GM21576 (cell line): Measurements from ENCODE around the gene PRR22.
"Not testable (repeated sequence)": the region's sequence is repeated elsewhere in the genome, so short reads cannot be mapped to it uniquely, and the experiment has no call there.

ENCODE experiments used
- ATAC-seq: cut with Tn5 transposase; IDR thresholded peaks from one replicate; pipeline ENCODE4 v1.9.1; 2021; ENCODE audit warnings: mild to moderate bottlenecking, moderate library complexity; ENCODE audit not compliant: unreplicated experiment

PRR22 gene

DNA sequence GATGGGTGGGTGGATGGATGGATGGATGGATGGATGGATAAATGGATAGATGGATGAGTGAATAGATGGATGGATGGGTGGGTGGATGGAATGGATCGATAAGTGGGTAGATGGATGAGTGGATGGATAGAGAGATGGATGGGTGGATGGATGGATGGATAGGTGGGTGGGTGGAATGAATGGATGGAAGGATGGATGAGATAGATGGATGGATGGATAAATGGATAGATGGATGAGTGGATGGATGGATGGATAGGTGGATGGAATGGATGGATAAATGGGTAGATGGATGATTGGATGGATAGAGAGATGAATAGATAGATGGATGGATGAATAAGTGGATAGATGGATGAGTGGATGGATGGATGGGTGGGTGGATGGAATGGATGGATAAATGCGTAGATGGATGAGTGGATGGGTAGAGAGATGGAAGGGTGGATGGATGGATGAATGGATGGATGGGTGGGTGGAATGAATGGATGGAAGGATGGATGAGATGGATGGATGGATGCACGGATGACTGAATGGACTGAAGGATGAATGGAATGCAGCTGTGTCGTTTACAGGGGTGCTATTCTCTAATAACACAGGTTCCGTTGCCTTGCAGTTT lies 21.8 kb downstream of the PRR22 start:
- no peak for ATAC-seq

DNA sequence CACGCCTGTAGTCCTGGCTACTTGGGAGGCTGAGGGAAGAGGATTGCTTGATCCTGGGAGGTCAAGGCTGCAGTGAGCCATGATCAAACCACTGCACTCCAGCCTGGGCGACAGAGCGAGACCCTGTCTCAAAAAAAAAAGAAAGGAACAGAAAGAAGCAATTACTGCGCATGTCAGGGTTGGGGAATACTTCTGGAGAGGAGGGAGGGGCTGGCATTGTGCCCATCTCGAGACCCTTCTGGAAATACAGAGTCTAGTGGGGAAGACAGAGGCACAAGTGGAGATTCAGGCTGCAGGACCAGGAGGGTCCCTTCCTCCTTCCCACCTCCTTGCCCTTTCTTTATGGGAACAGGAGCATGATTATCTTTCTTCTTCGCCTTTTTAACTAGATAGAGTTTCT lies 30.8 kb downstream of the PRR22 start:
- ATAC-seq = no peak

DNA sequence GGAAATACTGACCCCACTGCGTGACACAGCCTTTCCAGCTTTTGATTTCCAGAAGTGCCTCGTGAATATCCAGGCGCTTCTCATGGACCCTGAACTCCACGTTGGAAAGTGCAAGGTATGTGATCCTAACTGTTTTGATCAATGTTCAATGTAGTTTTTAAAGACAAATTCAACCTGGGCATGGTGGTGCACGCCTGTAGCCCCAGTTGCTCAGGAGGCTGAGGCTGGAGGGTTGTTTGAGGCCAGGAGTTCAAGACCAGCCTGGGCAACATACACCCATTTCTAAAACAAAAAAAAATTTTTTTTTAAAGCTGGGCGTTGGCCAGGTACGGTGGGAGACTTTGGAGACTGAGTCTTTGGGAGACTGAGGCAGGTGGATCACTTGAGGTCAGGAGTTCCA lies 32.8 kb downstream of the PRR22 start:
- ATAC-seq = no peak

DNA sequence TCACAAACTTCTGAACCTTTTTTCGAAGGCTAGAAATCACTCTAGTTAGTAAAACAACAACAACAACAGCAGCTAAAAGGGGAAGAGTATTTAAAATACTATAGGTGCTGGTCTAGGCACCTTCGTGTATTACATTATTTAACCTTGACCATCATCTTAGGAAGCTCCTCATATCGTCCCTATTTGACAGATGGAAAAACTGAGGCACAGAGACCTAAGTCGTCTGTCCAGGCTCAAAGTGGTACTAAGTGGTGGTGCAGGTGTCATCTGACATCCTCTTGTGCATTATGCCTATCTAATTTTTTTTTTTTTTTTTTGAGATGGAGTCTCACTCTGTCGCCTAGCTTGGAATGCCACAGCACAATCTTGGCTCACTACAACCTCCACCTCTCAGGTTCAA lies 35.0 kb downstream of the PRR22 start:
- no peak for ATAC-seq

DNA sequence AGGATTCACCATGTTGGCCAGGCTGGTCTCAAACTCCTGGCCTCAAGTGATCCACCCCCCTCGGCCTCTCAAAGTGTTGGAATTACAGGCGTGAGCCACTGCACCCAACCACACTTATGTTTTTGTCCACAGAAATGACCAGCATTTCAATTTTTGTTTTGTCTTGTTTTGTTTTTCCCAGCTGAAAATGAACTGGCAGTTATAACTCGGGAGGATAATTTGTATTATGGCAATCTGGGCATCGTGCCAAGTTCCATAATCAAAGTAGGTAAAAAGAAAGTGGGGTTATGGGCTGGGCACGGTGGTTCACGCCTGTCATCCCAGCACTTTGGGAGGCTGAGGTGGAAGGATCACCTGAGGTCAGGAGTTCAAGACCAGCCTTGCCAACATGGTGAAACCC lies 35.6 kb downstream of the PRR22 start:
- not testable (repeated sequence) for ATAC-seq

DNA sequence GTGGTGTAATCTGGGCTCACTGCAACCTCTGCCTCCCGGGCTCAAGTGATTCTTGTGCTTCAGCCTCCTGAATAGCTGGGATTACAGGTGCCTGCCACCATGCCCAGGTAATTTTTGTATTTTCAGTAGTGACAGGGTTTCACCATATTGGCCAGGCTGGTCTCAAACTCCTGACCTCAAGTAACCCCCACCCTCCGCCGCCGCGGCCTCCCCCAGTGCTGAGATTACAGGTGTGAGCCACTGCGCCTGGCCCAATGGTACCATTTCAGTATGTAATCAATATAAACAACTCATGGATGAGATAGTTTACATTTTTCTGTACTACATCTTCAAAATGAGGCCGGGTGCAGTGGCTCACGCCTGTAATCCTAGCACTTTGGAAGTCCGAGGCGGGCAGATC lies 39.5 kb downstream of the PRR22 start:
- not testable (repeated sequence) for ATAC-seq

DNA sequence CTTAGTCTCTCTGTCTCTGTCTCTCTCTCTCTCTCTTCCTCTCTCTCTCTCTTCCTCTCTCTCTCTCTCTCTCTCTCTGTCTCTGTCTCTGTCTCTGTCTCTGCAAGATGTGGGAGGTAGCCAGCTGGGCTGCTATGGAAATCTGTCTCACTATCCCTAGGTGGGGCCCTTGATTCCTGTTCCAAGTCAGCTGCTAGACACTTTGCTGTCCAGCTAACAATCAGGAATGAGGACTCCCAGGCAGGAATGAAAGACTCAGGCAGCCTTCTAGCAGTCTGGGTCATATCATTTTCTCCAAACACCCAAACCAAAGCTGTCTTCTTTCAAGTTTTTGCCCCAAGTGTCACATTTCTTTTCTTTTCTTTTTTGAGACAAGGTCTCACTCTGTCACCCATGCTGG lies 40.9 kb downstream of the PRR22 start:
- no peak for ATAC-seq

DNA sequence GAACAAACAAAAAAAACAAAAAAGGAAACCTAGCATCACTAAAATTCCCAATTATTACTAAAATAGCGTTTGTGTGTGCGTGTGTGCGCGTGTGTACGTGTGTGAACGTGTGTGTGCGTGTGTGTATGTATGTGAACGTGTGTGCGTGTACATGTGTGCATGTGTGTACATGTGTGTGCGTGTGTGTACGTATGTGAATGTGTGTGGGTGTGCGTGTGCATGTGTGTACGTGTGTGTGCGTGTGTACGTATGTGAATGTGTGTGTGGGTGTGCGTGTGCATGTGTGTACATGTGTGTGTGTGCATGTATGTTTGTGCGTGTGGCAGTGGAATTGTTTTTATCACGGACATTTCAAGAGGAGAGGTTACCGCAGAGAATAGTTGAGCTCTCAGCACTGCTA lies 42.5 kb downstream of the PRR22 start:
- no peak for ATAC-seq

DNA sequence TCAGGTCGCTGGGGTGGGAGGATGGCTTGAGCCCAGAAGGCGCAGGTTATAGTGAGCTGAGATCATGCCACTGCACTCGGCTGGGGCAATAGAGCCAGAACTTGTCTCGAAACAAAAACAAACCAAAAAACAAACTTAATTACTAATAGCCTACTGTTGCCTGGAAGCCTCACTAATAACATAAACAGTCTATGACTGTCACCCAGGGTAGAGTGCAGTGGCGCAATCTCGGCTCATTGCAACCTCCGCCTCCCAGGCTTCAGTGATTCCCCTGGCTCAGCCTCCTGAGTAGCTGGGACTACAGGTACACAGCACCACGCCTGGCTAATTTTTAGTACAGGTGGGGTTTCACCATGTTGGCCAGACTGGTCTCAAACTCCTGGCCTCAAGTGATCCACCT lies 46.1 kb downstream of the PRR22 start:
- ATAC-seq = no peak

DNA sequence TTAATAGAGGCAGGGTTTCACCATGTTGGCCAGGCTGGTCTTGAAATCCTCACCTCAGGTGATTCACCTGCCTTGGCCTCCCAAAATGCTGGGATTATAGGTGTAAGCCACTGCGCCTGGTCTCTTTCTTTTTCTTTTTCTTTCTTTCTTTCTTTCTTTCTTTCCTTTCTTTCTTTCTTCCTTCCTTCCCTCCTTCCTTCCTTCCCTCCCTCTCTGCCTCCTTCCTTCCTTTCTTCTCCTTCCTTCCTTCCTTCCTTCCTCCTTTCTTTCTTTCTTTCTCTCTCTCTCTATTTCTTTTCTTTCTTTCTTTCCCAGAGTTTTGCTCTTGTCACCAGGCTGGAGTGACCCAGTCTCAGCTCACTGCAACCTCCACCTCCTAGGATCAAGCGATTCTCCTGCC lies 51.4 kb downstream of the PRR22 start:
- ATAC-seq = not testable (repeated sequence)
